A673 (cell line): ENCODE measurements around the gene NR1D1. TPM values are rescaled to one million over a fixed set of nuclear protein-coding genes. Genes with fewer than 3 reads are reported as not detected.

Experiments used
- BruUV-seq: library from RNA; stranded (reverse); fragments of 400-500 nt; replicated peaks from 2 replicates; lab custom pipeline; 2021; lab: Mats Ljungman, UMichigan
- CTCF ChIA-PET: fragments of 300-600 bp; sonication (Branson Sonifier 250); formaldehyde crosslinking; loops from one replicate; lab custom pipeline; 2022; ENCODE audit warnings: antibody characterized with exemption; lab: Charles Lee
- POLR2A ChIA-PET: fragments of 300-600 bp; sonication (Branson Sonifier 250); formaldehyde crosslinking; loops from one replicate; lab custom pipeline; 2022; ENCODE audit warnings: antibody characterized with exemption; ENCODE audit not compliant: low non-redundant PET; lab: Charles Lee
- DNase-seq: peaks from one replicate; pipeline ENCODE4 v3.0.0-alpha.2; 2015; ENCODE audit warnings: low spot score
- H3K27ac ChIP-seq: fragments of 200-600 bp; sonication (generic); 2 replicates; pipeline ENCODE4 v1.5.1; 2016; ENCODE audit warnings: mixed run types, low read depth, mild to moderate bottlenecking, mixed read lengths, antibody characterized with exemption, low read length; ENCODE audit not compliant: poor library complexity, severe bottlenecking
- H3K27me3 ChIP-seq: fragments of 200-600 bp; sonication (generic); replicated peaks from 2 replicates; pipeline ENCODE4 v1.6.1; 2017; ENCODE audit warnings: mixed run types, low read depth, mild to moderate bottlenecking, mixed read lengths, antibody characterized with exemption, low read length; ENCODE audit not compliant: insufficient read depth, poor library complexity
- H3K36me3 ChIP-seq: fragments of 200-600 bp; sonication (generic); 2 replicates; pipeline ENCODE4 v1.6.1; 2016; ENCODE audit warnings: mixed run types, mild to moderate bottlenecking, mixed read lengths, antibody characterized with exemption, low read length; ENCODE audit not compliant: insufficient read depth, poor library complexity, severe bottlenecking
- H3K4me1 ChIP-seq: fragments of 200-600 bp; sonication (generic); 2 replicates; pipeline ENCODE4 v1.6.1; 2017; ENCODE audit warnings: mixed run types, mild to moderate bottlenecking, mixed read lengths, antibody characterized with exemption, low read length; ENCODE audit not compliant: insufficient read depth, poor library complexity, severe bottlenecking
- H3K4me3 ChIP-seq: fragments of 200-600 bp; sonication (generic); 2 replicates; pipeline ENCODE4 v1.5.1; 2016; ENCODE audit warnings: low read depth, mixed run types, mild to moderate bottlenecking, mixed read lengths, low read length; ENCODE audit not compliant: poor library complexity, severe bottlenecking
- H3K9me3 ChIP-seq: fragments of 200-600 bp; sonication (generic); 2 replicates; pipeline ENCODE4 v1.6.1; 2016; ENCODE audit warnings: mixed run types, low read depth, mild to moderate bottlenecking, mixed read lengths, antibody characterized with exemption, low read length; ENCODE audit not compliant: poor library complexity, severe bottlenecking
- EZH2 ChIP-seq: fragments of 200-600 bp; sonication (generic); IDR thresholded peaks from 2 replicates; pipeline ENCODE4 v1.6.1; 2017; ENCODE audit warnings: borderline replicate concordance, low read depth, mild to moderate bottlenecking, mixed read lengths, antibody characterized with exemption, low read length; ENCODE audit not compliant: poor library complexity, severe bottlenecking
- intact Hi-C: fragments of 100-400 bp; cut with micrococcal nuclease; formaldehyde crosslinking; loops from one replicate; pipeline ENCODE4 v1.10.0; 2022; ENCODE audit not compliant: unreplicated experiment
- total RNA-seq: library from RNA; stranded (reverse); gene quantifications from 2 replicates; pipeline ENCODE4 v1.2.3, GENCODE V29; 2021
- TF ChIP-seq, protein P1 (sequence below): fragments of 300-800, 200-600 bp; sonication (generic); conservative IDR thresholded peaks from 2 replicates; pipeline ENCODE4 v1.5.1; 2017; ENCODE audit warnings: low read depth, mild to moderate bottlenecking, antibody characterized with exemption, low read length, moderate library complexity, mixed read lengths

The NR1D1 gene
- total RNA-seq, 1 experiment from 2014 or later: 2.6 TPM

DNA sequence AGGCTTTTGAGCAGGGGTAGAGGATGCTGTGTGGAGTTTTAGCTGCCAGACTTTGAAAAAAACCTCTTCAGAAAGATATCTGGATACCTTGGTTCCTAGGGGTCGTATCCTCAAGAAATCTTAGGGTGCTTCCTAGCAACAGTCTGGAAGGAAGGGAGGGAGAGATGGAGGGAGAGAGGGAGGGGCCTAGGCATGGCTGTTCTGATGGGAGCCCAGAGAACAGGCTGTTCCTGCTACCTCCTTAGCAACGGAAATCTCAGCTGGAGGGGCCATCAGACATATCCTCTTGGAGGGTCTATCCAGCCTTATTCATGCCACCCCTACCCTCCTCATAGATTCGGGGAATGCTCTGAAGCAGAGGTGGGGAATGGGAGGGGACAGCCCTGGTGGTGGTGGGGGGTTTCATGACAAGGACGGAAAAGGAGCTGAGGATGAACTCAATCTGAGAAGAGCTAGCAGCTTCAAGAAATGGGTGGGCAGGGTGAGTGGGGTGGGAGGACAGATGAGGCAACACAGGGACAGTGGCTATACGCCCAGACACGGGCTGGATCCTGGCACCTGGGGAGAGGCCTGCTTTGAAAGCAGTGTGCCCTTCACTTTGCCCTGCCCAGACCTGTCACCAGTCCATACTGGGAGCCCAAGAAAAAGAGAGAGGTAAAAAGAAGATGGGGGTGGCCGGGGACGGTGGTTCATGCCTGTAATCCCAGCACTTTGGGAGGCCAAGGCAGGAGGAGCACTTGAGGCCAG is 40.5 kb downstream of the NR1D1 start:
- Histone ChIP-seq H3K27me3 (no peaks in the 10 kb centered on the region), H3K4me3 (no peak overlapping the region), H3K4me1 (peaks cover 9% of the 10 kb centered on the region), H3K27ac (no peak overlapping the region), H3K9me3 (no peaks in the 10 kb centered on the region), H3K36me3 (no peaks in the 10 kb centered on the region)
- CTCF ChIA-PET: no interaction called here
- DNase-seq: no peak
- TF ChIP-seq, protein P1, sequence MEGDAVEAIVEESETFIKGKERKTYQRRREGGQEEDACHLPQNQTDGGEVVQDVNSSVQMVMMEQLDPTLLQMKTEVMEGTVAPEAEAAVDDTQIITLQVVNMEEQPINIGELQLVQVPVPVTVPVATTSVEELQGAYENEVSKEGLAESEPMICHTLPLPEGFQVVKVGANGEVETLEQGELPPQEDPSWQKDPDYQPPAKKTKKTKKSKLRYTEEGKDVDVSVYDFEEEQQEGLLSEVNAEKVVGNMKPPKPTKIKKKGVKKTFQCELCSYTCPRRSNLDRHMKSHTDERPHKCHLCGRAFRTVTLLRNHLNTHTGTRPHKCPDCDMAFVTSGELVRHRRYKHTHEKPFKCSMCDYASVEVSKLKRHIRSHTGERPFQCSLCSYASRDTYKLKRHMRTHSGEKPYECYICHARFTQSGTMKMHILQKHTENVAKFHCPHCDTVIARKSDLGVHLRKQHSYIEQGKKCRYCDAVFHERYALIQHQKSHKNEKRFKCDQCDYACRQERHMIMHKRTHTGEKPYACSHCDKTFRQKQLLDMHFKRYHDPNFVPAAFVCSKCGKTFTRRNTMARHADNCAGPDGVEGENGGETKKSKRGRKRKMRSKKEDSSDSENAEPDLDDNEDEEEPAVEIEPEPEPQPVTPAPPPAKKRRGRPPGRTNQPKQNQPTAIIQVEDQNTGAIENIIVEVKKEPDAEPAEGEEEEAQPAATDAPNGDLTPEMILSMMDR: no peak
- TF ChIP-seq EZH2: no peak
- POLR2A ChIA-PET: no interaction called here
- BruUV-seq: no TSS peak
- intact Hi-C loops: no loop called here

DNA sequence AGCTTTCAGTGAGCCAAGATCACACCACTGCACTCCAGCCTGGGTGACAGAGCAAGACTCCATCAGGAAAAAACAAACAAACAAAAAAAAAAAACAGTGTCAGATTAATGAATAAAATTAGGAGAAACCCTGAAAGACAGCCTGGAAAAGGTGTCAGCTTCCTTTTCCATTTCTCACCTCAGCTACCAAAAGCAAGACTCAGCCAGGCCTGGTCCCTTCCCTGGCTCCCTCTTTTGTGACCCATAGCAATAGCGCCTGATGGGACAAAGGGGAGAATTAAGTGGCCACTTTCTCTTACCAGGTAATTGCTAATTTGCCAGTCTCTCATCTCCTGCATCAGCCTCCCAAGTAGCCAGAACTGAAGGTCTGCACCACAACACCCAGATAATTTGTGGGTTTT is 41.5 kb downstream of the NR1D1 start:
- Histone ChIP-seq H3K27me3 (no peaks in the 10 kb centered on the region), H3K36me3 (no peaks in the 10 kb centered on the region), H3K4me1 (peaks cover 3% of the 10 kb centered on the region), H3K4me3 (no peak overlapping the region), H3K27ac (no peak overlapping the region), H3K9me3 (no peaks in the 10 kb centered on the region)
- TF ChIP-seq, protein P1: no peak
- TF ChIP-seq EZH2: no peak
- CTCF ChIA-PET: interaction anchor here (0.5 kb wide), 1 partner anchor 258 kb away, joined by 3 read pairs; no protein-coding TSS in a partner anchor
- no TSS peak for BruUV-seq
- no peak for DNase-seq
- POLR2A ChIA-PET: no interaction called here
- intact Hi-C loops: no loop called here

- no peaks in the 10 kb centered on the region for H3K36me3 ChIP-seq
- H3K9me3 ChIP-seq: no peaks in the 10 kb centered on the region
- H3K4me1 ChIP-seq: no peaks in the 10 kb centered on the region
- no peaks in the 10 kb centered on the region for H3K27me3 ChIP-seq
- H3K4me3 ChIP-seq: no peak overlapping the region
- TF ChIP-seq EZH2: no peak
- TF ChIP-seq, protein P1: no peak
- H3K27ac ChIP-seq: no peak overlapping the region
- BruUV-seq: no TSS peak
- CTCF ChIA-PET: interaction anchor here (0.5 kb wide), 1 partner anchor 259 kb away, joined by 3 read pairs; no protein-coding TSS in a partner anchor
- no peak for DNase-seq
- POLR2A ChIA-PET: no interaction called here
- intact Hi-C loops: no loop called here
Measured at GRCh38 chr17:40058186-40058784, 42.1 kb downstream of the NR1D1 start.
